ENCODE data around the gene SLX4.

The SLX4 gene

DNA sequence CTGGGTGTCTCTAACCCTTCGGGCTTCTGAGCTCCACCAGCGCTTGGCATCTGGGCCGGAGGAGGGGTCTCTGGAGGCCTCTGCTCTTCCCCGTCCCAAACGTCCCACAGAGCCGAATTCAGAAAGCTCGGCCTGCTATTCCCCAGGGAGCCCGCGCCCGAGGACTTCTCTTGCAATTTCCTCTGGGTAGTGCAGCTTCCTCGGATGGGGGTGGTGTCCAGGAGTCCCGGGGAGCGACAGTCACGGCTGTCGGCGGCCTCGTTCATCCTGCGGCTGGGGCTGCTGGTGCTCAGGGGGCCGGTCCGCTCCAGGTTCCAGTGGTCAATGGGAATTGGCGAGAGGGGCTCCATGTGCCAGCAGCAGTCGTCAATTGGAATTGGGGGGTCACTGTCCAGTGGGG is 22.4 kb downstream of the SLX4 start:
- no peak for DNase-seq (ENCODE audit: low read depth)
- TF ChIP-seq, protein P1, sequence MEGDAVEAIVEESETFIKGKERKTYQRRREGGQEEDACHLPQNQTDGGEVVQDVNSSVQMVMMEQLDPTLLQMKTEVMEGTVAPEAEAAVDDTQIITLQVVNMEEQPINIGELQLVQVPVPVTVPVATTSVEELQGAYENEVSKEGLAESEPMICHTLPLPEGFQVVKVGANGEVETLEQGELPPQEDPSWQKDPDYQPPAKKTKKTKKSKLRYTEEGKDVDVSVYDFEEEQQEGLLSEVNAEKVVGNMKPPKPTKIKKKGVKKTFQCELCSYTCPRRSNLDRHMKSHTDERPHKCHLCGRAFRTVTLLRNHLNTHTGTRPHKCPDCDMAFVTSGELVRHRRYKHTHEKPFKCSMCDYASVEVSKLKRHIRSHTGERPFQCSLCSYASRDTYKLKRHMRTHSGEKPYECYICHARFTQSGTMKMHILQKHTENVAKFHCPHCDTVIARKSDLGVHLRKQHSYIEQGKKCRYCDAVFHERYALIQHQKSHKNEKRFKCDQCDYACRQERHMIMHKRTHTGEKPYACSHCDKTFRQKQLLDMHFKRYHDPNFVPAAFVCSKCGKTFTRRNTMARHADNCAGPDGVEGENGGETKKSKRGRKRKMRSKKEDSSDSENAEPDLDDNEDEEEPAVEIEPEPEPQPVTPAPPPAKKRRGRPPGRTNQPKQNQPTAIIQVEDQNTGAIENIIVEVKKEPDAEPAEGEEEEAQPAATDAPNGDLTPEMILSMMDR (IDR thresholded peaks at IDR 0.05; ENCODE audit: control insufficient read depth, extremely low read depth, insufficient read depth) = no peak
- H3K4me3 ChIP-seq (ENCODE audit: low read depth, low read length) = no peak overlapping the region

DNA sequence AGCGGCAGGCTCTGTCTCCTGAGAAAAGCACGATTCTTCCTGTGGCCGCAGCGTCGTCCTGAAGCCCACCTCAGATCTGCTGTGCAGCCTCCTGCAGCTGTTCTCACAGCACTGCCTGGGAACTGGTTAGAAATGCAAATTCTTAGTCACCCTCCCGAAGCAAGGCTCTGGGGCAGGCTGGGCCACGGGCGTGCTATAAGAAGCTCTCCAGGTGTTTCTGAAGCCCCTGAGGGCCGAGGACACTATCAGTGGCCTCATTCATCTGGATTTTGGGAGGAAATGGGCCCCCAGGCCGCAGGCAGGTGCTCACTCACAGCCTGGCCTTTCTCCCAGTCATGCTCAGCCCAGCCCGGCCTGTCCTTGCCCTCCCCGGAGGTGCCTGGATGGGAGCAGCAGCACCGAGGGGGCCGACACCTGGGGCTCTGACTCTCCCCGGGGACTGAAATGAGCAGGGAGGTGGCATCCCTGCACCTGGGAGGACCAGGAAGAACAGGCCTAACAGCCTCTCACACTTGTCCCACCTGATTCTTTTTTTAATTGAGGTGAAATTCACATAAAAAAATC is 23.8 kb downstream of the SLX4 start:
- no peak overlapping the region for H3K4me3 ChIP-seq (ENCODE audit: low read depth, low read length)
- no peak for DNase-seq (ENCODE audit: low read depth)
- TF ChIP-seq, protein P1 (IDR thresholded peaks at IDR 0.05; ENCODE audit: control insufficient read depth, extremely low read depth, insufficient read depth) = no peak

DNA sequence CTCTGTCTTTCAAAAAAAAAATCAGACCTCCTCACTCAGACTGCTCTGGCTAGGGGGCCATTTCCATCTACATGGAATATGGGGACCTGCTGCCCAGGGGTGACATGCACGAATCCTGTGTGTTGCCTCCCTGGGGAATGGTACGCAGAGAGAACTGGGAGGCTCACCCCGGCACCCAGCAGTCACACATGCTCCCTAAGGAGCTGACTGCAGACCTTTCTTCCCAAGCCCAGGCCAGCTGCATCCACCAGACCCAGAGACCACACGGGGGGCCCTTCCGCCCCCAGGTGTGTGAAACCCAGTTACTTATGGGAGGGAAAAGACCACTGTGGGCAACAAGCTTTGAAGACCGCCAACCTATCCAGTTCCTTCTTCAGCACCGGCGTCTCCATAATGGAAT is 27.0 kb downstream of the SLX4 start:
- DNase-seq (ENCODE audit: low read depth) = no peak
- TF ChIP-seq, protein P1 (IDR thresholded peaks at IDR 0.05; ENCODE audit: control insufficient read depth, extremely low read depth, insufficient read depth) = no peak

DNA sequence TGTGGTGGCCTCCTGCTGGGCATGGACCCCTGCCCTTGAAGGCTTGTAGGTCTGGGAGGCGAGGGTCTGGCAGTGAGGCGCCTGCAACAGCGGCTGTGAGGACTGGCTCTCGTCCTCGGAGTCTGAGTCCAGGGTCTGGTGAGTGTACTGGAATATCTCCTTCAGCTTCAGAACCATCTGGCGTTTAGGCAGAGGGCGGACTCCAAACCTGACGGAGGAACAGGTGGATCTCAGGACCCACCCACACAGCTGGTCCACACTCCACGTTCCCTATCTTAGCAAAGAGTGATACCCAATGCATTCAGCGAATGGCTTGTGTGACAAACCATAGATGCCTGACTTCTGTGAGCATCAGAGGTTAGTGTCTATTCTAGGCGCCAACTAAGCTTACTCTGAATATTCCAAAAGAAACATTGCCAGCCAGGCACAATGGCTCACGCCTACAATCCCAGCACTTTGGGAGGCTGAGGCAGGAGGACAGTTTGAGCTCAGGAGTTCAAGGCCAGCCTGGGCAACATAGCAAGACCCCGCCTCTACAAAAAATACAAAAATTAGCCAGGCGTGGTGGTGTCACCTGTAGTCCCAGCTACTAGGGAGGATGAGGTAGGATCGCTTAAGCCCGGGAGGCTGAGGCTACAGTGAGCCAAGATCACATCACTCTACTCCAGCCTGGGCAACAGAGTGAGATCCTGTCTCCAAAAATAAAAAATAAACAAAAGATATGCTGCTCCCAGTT is 27.9 kb downstream of the SLX4 start:
- no peak for DNase-seq (ENCODE audit: low read depth)
- no peak overlapping the region for H3K4me3 ChIP-seq (ENCODE audit: low read depth, low read length)
- TF ChIP-seq, protein P1 (IDR thresholded peaks at IDR 0.05; ENCODE audit: control insufficient read depth, extremely low read depth, insufficient read depth) = no peak

More for the DNA sequence above, 27.0 kb downstream of the SLX4 start:
- no peak overlapping the region for H3K4me3 ChIP-seq (ENCODE audit: low read depth, low read length)

DNA sequence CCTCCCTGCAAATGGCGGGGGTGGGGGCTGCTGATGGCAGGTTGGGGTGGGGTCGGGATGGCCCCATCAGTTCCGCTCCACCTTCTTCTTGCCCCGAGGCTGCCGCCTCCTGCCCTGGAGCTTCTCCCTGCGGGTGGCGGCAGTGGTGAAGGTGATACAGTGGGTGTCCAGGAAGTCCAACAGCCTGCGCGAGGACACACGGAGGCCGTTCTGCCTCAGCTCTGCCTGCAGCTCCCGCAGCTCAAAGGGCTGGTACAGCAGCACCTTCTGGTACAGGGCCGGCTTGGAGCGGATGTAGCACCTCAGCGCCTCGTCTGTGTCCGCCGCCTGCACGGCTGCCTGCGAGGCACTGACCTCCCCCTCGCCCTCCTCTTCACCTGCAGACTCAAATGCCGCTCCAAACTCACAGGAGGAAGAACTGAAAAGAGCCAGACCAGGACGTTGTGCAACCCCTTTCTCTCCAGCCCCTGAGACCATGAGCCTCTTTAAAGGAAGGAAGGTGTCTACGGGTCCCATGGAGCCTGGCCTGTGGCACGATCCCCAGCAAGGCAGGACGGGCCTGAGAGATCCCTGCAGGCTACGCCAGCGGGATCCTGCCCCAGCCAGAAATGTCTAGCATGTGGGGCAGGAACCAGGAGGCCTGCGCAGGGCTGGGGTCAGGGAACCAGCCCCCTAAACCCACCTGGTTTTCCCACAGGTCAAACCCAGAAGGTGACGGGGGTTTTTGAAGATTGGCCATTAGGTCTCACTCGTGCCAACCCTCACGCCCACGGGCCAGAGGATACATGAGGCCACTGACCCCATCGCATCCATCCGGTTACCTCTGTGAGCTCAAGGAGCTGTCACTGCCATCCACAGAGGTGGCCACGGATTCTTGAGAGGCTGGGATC is 28.9 kb downstream of the SLX4 start:
- TF ChIP-seq, protein P1 (IDR thresholded peaks at IDR 0.05; ENCODE audit: control insufficient read depth, extremely low read depth, insufficient read depth) = no peak
- no peak overlapping the region for H3K4me3 ChIP-seq (ENCODE audit: low read depth, low read length)
- DNase-seq (ENCODE audit: low read depth) = no peak

DNA sequence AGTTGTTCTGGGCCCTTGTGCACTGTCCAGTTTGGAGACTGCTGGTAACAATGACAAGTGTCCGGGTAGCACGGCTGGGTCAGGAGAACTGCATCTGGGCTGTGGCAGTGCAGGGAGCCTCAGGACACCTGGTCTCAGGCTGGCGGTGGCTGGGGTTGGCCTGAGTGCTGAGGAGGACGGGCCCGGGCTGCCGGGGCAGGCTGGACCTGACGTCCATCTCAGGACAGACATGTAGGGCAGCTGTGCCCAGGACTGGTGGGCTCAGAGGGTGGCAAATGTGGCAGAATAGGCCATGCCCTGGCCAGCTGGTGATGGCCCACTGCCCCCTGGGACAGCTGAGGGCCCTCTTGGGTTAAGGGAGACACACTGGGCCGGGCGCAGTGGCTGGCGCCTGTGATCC is 30.0 kb downstream of the SLX4 start:
- DNase-seq (ENCODE audit: low read depth) = no peak
- no peak overlapping the region for H3K4me3 ChIP-seq (ENCODE audit: low read depth, low read length)
- TF ChIP-seq, protein P1 (IDR thresholded peaks at IDR 0.05; ENCODE audit: control insufficient read depth, extremely low read depth, insufficient read depth) = no peak

All from LNCaP clone FGC (cell line).